Mesenchymal stem cell (in vitro differentiated cells and primary cell): Measurements from ENCODE around the gene NKIRAS2.

ENCODE experiments used
- DNase-seq: peaks from one replicate; pipeline ENCODE4 v3.0.0-alpha.2; 2013
- H2AFZ ChIP-seq: one replicate; pipeline ENCODE4 v1.6.1; 2013; ENCODE audit warnings: low read depth, mild to moderate bottlenecking, control low read depth, inconsistent platforms, low read length, moderate library complexity
- H2AK5ac ChIP-seq: 2 replicates; pipeline ENCODE4 v1.6.1; 2013; ENCODE audit warnings: low read length, moderate library complexity, mild to moderate bottlenecking, inconsistent platforms; ENCODE audit not compliant: severe bottlenecking
- H2BK120ac ChIP-seq: one replicate; pipeline ENCODE4 v1.6.1; 2013; ENCODE audit warnings: low read depth, mild to moderate bottlenecking, inconsistent platforms, low read length, moderate library complexity
- H2BK12ac ChIP-seq, 2 experiments: one replicate each; pipeline ENCODE4 v1.6.1; 2013; ENCODE audit warnings: inconsistent platforms in 2 of 2, low read length in 2 of 2, mild to moderate bottlenecking in 2 of 2, moderate library complexity in 2 of 2, control low read depth in 1 of 2
- H2BK15ac ChIP-seq: one replicate; pipeline ENCODE4 v1.6.1; 2013; ENCODE audit warnings: mild to moderate bottlenecking, low read depth, inconsistent platforms; ENCODE audit not compliant: poor library complexity, severe bottlenecking
- H2BK5ac ChIP-seq: 2 replicates; pipeline ENCODE4 v1.6.1; 2013; ENCODE audit warnings: low read depth, mild to moderate bottlenecking, low read length, control low read depth, inconsistent platforms; ENCODE audit not compliant: poor library complexity, severe bottlenecking
- H3K14ac ChIP-seq, 2 experiments: one replicate each; pipeline ENCODE4 v1.6.1; 2013; ENCODE audit warnings: inconsistent platforms in 2 of 2, low read length in 2 of 2, control low read depth in 1 of 2, mild to moderate bottlenecking in 1 of 2, moderate library complexity in 1 of 2
- H3K18ac ChIP-seq, 2 experiments: one replicate each; pipeline ENCODE4 v1.6.1; 2013; ENCODE audit warnings: inconsistent platforms in 2 of 2, low read length in 2 of 2, control low read depth in 1 of 2, low read depth in 1 of 2, mild to moderate bottlenecking in 1 of 2
- H3K23ac ChIP-seq, 2 experiments: one replicate each; pipeline ENCODE4 v1.6.1; 2013; ENCODE audit warnings: inconsistent platforms in 2 of 2, low read length in 2 of 2, mild to moderate bottlenecking in 2 of 2, moderate library complexity in 2 of 2, control low read depth in 1 of 2
- H3K27ac ChIP-seq: 2 replicates; pipeline ENCODE4 v1.5.1; 2013; ENCODE audit warnings: mild to moderate bottlenecking, moderate library complexity, low read length, control low read depth, inconsistent platforms; ENCODE audit not compliant: poor library complexity, severe bottlenecking
- H3K27me3 ChIP-seq, 2 experiments: 2 replicates each; pipeline versions ENCODE4 v1.6.1 to v1.7.0; 2013; ENCODE audit warnings: low read length in 2 of 2, mild to moderate bottlenecking in 2 of 2, moderate library complexity in 2 of 2, control low read depth in 1 of 2, inconsistent platforms in 1 of 2; ENCODE audit not compliant: control insufficient read depth in 1 of 2, insufficient read depth in 1 of 2
- H3K36me3 ChIP-seq, 2 experiments: 2 replicates each; pipeline versions ENCODE4 v1.6.1 to v1.7.0; 2013; ENCODE audit warnings: low read length in 2 of 2, control low read depth in 1 of 2, inconsistent platforms in 1 of 2, low read depth in 1 of 2, mild to moderate bottlenecking in 1 of 2; ENCODE audit not compliant: insufficient read depth in 2 of 2, control insufficient read depth in 1 of 2
- H3K4ac ChIP-seq, 2 experiments: one replicate each; pipeline ENCODE4 v1.6.1; 2013; ENCODE audit warnings: inconsistent platforms in 2 of 2, low read length in 2 of 2, mild to moderate bottlenecking in 2 of 2, moderate library complexity in 2 of 2, control low read depth in 1 of 2, low read depth in 1 of 2
- H3K4me1 ChIP-seq: 2 replicates; pipeline ENCODE4 v1.6.1; 2013; ENCODE audit warnings: low read depth, low read length, control low read depth; ENCODE audit not compliant: control insufficient read depth, insufficient read depth
- H3K4me2 ChIP-seq: 2 replicates; pipeline ENCODE4 v1.6.1; 2013; ENCODE audit warnings: low read length, mild to moderate bottlenecking, inconsistent platforms; ENCODE audit not compliant: poor library complexity, severe bottlenecking
- H3K4me3 ChIP-seq, 2 experiments: 2 replicates each; pipeline versions ENCODE4 v1.5.1 to v1.7.0; 2013; ENCODE audit warnings: low read length in 2 of 2, mild to moderate bottlenecking in 2 of 2, control low read depth in 1 of 2, low read depth in 1 of 2; ENCODE audit not compliant: insufficient read depth in 1 of 2
- H3K79me1 ChIP-seq: replicated peaks from 2 replicates; pipeline ENCODE4 v1.6.1; 2013; ENCODE audit warnings: mild to moderate bottlenecking, control low read depth, low read length, inconsistent platforms; ENCODE audit not compliant: poor library complexity, severe bottlenecking
- H3K9ac ChIP-seq: 2 replicates; pipeline ENCODE4 v1.7.0; 2013; ENCODE audit warnings: mild to moderate bottlenecking, low read length, moderate library complexity
- H3K9me3 ChIP-seq: 2 replicates; pipeline ENCODE4 v1.7.0; 2013; ENCODE audit warnings: mild to moderate bottlenecking, low read length; ENCODE audit not compliant: control insufficient read depth
- H4K8ac ChIP-seq: one replicate; pipeline ENCODE4 v1.6.1; 2013; ENCODE audit warnings: inconsistent platforms, mild to moderate bottlenecking, low read length, moderate library complexity
- H4K91ac ChIP-seq: one replicate; pipeline ENCODE4 v1.6.1; 2013; ENCODE audit warnings: mild to moderate bottlenecking, low read length, inconsistent platforms
- WGBS: methylation state at CpG from one replicate; pipeline ENCODE4 v1.1.7; 2013; ENCODE audit warnings: mixed read lengths; 5-methylcytosine and 5-hydroxymethylcytosine counted together

NKIRAS2 gene

GRCh38 chr17:42025936-42026335, 6.0 kb downstream of the NKIRAS2 start:
- Histone ChIP-seq H3K4ac (no peak overlapping the region), H3K27me3 (peaks cover 9 to 15% of the 10 kb centered on the region in 2 experiments), H3K36me3 (peaks cover 27 to 29% of the 10 kb centered on the region in 2 experiments), H3K18ac (peak overlapping the region; percentile 25 to 32), H3K79me1 (peaks cover 11% of the 10 kb centered on the region), H3K9ac (peak overlapping the region; percentile 74), H2BK12ac (no peak overlapping the region), H2BK5ac (no peak overlapping the region), H3K4me1 (peaks cover 23% of the 10 kb centered on the region), H3K27ac (peak overlapping the region; percentile 6), H3K23ac (no peak overlapping the region), H2AFZ (no peak overlapping the region), H2BK120ac (no peak overlapping the region), H3K9me3 (no peaks in the 10 kb centered on the region), H3K4me2 (no peak overlapping the region), H2BK15ac (no peak overlapping the region), H3K4me3 (no peak overlapping the region), H4K91ac (no peak overlapping the region), H3K14ac (no peak overlapping the region), H2AK5ac (no peak overlapping the region), H4K8ac (no peak overlapping the region)
- whole genome bisulfite sequencing, result 96% methylated on average over 3 of the region's 3 CpGs
- DNase-seq, result no peak

- Histone ChIP-seq H3K14ac (no peak overlapping the region), H2BK5ac (no peak overlapping the region), H3K9ac (peak overlapping the region; percentile 74), H3K23ac (peak overlapping the region in 1 of 2 experiments; percentile 26), H3K18ac (peak overlapping the region; percentile 23 to 54), H2BK120ac (no peak overlapping the region), H2BK15ac (peak overlapping the region; percentile 49), H3K4me1 (peaks cover 19% of the 10 kb centered on the region), H3K27me3 (peaks cover 9 to 24% of the 10 kb centered on the region in 2 experiments), H3K4me3 (no peak overlapping the region), H4K91ac (peak overlapping the region; percentile 34), H4K8ac (no peak overlapping the region), H3K36me3 (peaks cover 23 to 26% of the 10 kb centered on the region in 2 experiments), H3K4me2 (no peak overlapping the region), H2AK5ac (no peak overlapping the region), H3K27ac (no peak overlapping the region), H3K4ac (peak overlapping the region in 1 of 2 experiments; percentile 36), H2BK12ac (peak overlapping the region in 1 of 2 experiments; percentile 47), H3K9me3 (no peaks in the 10 kb centered on the region), H3K79me1 (peaks cover 6% of the 10 kb centered on the region), H2AFZ (no peak overlapping the region)
- no peak for DNase-seq
- 84% methylated on average over 13 of the region's 17 CpGs for WGBS
Observed at GRCh38 chr17:42026857-42027589, 7.1 kb downstream of the NKIRAS2 start.

- Histone ChIP-seq H2BK5ac (no peak overlapping the region), H2BK120ac (no peak overlapping the region), H3K27ac (no peak overlapping the region), H3K23ac (no peak overlapping the region), H2BK15ac (no peak overlapping the region), H3K4me2 (no peak overlapping the region), H3K9ac (no peak overlapping the region), H3K14ac (no peak overlapping the region), H2AK5ac (no peak overlapping the region), H3K4me3 (no peak overlapping the region), H3K18ac (peak overlapping the region in 1 of 2 experiments; percentile 54), H2BK12ac (no peak overlapping the region), H3K27me3 (peaks cover 9 to 24% of the 10 kb centered on the region in 2 experiments), H2AFZ (no peak overlapping the region), H3K79me1 (peaks cover 2% of the 10 kb centered on the region), H3K36me3 (peaks cover 18 to 21% of the 10 kb centered on the region in 2 experiments), H3K4me1 (peaks cover 19% of the 10 kb centered on the region), H3K4ac (no peak overlapping the region), H4K91ac (no peak overlapping the region), H3K9me3 (no peaks in the 10 kb centered on the region), H4K8ac (no peak overlapping the region)
- WGBS, result 97% methylated on average over 5 of the region's 5 CpGs
- DNase-seq, result no peak
Observed at GRCh38 chr17:42027590-42027889, 7.7 kb downstream of the NKIRAS2 start.

- Histone ChIP-seq H3K18ac (peak overlapping the region in 1 of 2 experiments; percentile 54), H2BK15ac (no peak overlapping the region), H2AFZ (no peak overlapping the region), H3K4ac (no peak overlapping the region), H3K23ac (no peak overlapping the region), H2AK5ac (no peak overlapping the region), H3K9ac (no peak overlapping the region), H2BK5ac (no peak overlapping the region), H3K79me1 (no peaks in the 10 kb centered on the region), H3K27me3 (peaks cover 9 to 24% of the 10 kb centered on the region in 2 experiments), H3K27ac (no peak overlapping the region), H3K4me1 (peaks cover 19% of the 10 kb centered on the region), H3K4me2 (no peak overlapping the region), H3K4me3 (no peak overlapping the region), H4K8ac (no peak overlapping the region), H3K14ac (no peak overlapping the region), H3K36me3 (peaks cover 12 to 15% of the 10 kb centered on the region in 2 experiments), H3K9me3 (no peaks in the 10 kb centered on the region), H2BK120ac (no peak overlapping the region), H4K91ac (no peak overlapping the region), H2BK12ac (no peak overlapping the region)
- WGBS, result 67% methylated on average over 19 of the region's 19 CpGs
- DNase-seq, result no peak
Observed at GRCh38 chr17:42027961-42028790, 8.3 kb downstream of the NKIRAS2 start.
